ENCODE data around the gene IRF8. TPM values are rescaled to one million over a fixed set of nuclear protein-coding genes. Genes with fewer than 3 reads are reported as not detected.

Gene IRF8
- total RNA-seq, 1 experiment from 2014 or later: 0.28 TPM

GRCh38 chr16:85903559-85903958 is 4.6 kb downstream of the IRF8 start:
- Histone ChIP-seq H3K14ac (ENCODE audit: insufficient read depth, low read length) (no peak overlapping the region), H2BK120ac (ENCODE audit: low read depth, low read length, poor library complexity, severe bottlenecking) (no peak overlapping the region), H3K23me2 (ENCODE audit: insufficient read length, low read depth, low read length, poor library complexity, severe bottlenecking) (peaks cover 4% of the 10 kb centered on the region), H3K79me1 (ENCODE audit: insufficient read depth, low read depth, low read length, poor library complexity, severe bottlenecking) (no peaks in the 10 kb centered on the region), H3T11ph (ENCODE audit: low read length) (no peak overlapping the region), H3K23ac (ENCODE audit: insufficient read length, low read depth, low read length) (no peak overlapping the region), H3K27ac (ENCODE audit: insufficient read length, low read depth, low read length) (no peak overlapping the region), H3K4me2 (ENCODE audit: insufficient read depth, insufficient read length, low read length) (no peak overlapping the region), H2AK5ac (ENCODE audit: insufficient read length, low read length) (no peak overlapping the region), H2BK15ac (ENCODE audit: low read depth, low read length) (no peak overlapping the region), H4K5ac (ENCODE audit: insufficient read length, low read depth, low read length) (no peak overlapping the region), H3K27me3 (ENCODE audit: insufficient read depth, low read length) (peaks cover 4% of the 10 kb centered on the region; the same call in 1 of the 2 replicates), H3K79me2 (ENCODE audit: insufficient read depth, low read length) (no peaks in the 10 kb centered on the region), H4K91ac (ENCODE audit: insufficient read length, low read depth, low read length) (no peak overlapping the region), H3K9ac (ENCODE audit: extremely low read depth, insufficient read length, low read length) (no peak overlapping the region), H3K56ac (ENCODE audit: insufficient read length, low read depth, low read length) (no peak overlapping the region), H3K4ac (ENCODE audit: low read depth, low read length) (no peak overlapping the region), H2BK20ac (ENCODE audit: low read depth, low read length, poor library complexity, severe bottlenecking) (no peak overlapping the region), H2BK12ac (ENCODE audit: insufficient read length, low read depth, low read length) (no peak overlapping the region), H4K20me1 (ENCODE audit: control insufficient read depth, insufficient read depth, insufficient read length) (no peaks in the 10 kb centered on the region), H3K9me3 (ENCODE audit: control insufficient read depth, low read depth, low read length) (no peaks in the 10 kb centered on the region), H3K18ac (ENCODE audit: insufficient read length, low read depth, low read length) (no peak overlapping the region), H2BK5ac (ENCODE audit: insufficient read length, low read length) (no peak overlapping the region), H4K8ac (replicated peaks; ENCODE audit: insufficient read length, low read depth, low read length) (no peak overlapping the region), H3K4me1 (ENCODE audit: insufficient read depth, low read length) (no peaks in the 10 kb centered on the region), H2AFZ (ENCODE audit: low read length) (no peak overlapping the region)
- Mint-ChIP-seq H3K4me3 (no peak overlapping the region), H3K27me3 (ENCODE audit: low read depth) (peaks cover 77% of the 10 kb centered on the region), H3K27ac (no peak overlapping the region), H3K4me1 (peaks cover 11 to 13% of the 10 kb centered on the region in 2 experiments), H3K36me3 (ENCODE audit: insufficient read depth in 1 of 3, low read depth in 3 of 3) (no peaks in the 10 kb centered on the region; a peak in 1 of 7 replicates), H3K9me3 (peaks cover 0 to 12% of the 10 kb centered on the region in 2 experiments; a peak in 4 of 5 replicates)
- no peak for TF ChIP-seq CTCF (conservative IDR thresholded peaks at IDR 0.05)
- DNase-seq: no peak
- no CpG with 5 or more reads among the region's 6 CpGs for WGBS (ENCODE audit: extremely low coverage, insufficient read length, low lambda C conversion rate)

Data from H9 (cell line).